Thoracic aorta (tissue), 2 donors: ENCODE data around the gene SLC35F3. TPM values are rescaled to one million over a fixed set of nuclear protein-coding genes. Genes with fewer than 3 reads are reported as not detected.
"Not testable (repeated sequence)": the region's sequence is repeated elsewhere in the genome, so short reads cannot be mapped to it uniquely, and the experiment has no call there.

Experiments
- ATAC-seq: fragments of 150-250 bp; one replicate; pipeline ENCODE4 v1.8.0; 2017; ENCODE audit warnings: low read depth; ENCODE audit not compliant: insufficient number of reproducible peaks, low FRiP score
- DNase-seq: peaks from one replicate; pipeline ENCODE4 v3.0.0-alpha.2; 2020; ENCODE audit warnings: low spot score
- H3K27ac ChIP-seq, 2 donors: fragments of 200-600 bp; sonication (generic); 1 replicate in 1 of 2; 2 replicates in 1 of 2; pipeline ENCODE4 v1.5.1; 2016; ENCODE audit warnings: mild to moderate bottlenecking in 2 of 2, moderate library complexity in 2 of 2
- H3K27me3 ChIP-seq: fragments of 200-600 bp; sonication (generic); replicated peaks from 2 replicates; pipeline ENCODE4 v1.6.0; 2016; ENCODE audit warnings: mild to moderate bottlenecking; ENCODE audit not compliant: insufficient read depth
- H3K36me3 ChIP-seq: fragments of 200-600 bp; sonication (generic); one replicate; pipeline ENCODE4 v1.5.1; 2016
- H3K4me1 ChIP-seq, 2 donors: fragments of 200-600 bp; sonication (generic); 1 replicate in 1 of 2; 2 replicates in 1 of 2; pipeline versions ENCODE4 v1.5.1 to v1.6.0; 2016; ENCODE audit warnings: low read depth in 2 of 2, mild to moderate bottlenecking in 1 of 2; ENCODE audit not compliant: control insufficient read depth in 1 of 2
- H3K4me3 ChIP-seq: fragments of 200-600 bp; sonication (generic); 2 replicates; pipeline ENCODE4 v1.5.1; 2016; ENCODE audit warnings: mild to moderate bottlenecking
- H3K9me3 ChIP-seq: fragments of 200-600 bp; sonication (generic); 2 replicates; pipeline ENCODE4 v1.5.1; 2016
- total RNA-seq, 2 donors: library from RNA; depleted of rRNA; stranded (reverse); fragments of >200 nt; gene quantifications; one replicate each; pipeline versions ENCODE4 v1.1.0 to v1.2.3, GENCODE V29; 2016
- TF ChIP-seq, protein P1 (sequence below): fragments of 200-600 bp; sonication (generic); IDR thresholded peaks from one replicate; pipeline ENCODE4 v1.5.1; 2019; ENCODE audit warnings: antibody characterized with exemption

SLC35F3 gene
- total RNA-seq, 2 donors from 2014 or later, result not detected

DNA sequence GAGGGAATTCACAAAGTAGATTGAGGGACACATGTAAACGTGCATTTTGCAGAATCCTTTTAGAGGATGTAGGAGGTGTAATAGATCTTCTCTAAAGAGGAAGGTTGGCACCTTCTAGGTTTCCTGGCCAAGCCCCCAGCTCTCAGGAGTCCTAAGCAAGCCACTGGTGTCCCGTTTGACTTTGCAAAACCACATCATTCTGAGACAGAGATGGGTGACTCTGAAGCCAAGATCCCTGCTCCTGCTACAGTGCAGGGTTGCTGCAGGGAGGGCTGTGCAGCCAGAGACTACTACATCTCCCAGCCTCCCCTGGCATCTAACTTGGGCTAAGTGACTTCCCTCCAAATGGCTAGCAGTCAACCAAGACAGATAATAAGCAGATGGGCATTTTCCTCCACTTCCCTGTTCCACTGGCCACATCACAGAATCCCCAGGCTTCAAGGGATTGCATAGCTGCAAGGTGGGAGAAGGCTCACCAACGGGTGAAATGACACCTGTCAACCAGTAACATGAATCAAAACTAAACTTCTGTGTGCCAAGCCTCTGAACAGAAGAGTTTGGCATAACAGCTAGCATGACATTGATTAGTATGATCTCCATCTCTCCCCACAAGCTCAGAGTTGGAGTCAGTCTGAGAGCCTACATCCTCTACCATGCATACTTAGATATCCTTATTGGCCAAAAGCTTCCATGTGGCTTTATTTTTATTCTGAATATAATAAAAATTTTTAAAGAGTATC lies 339.2 kb downstream of the SLC35F3 start:
- Histone ChIP-seq H3K4me1 (no peaks in the 10 kb centered on the region), H3K36me3 (no peaks in the 10 kb centered on the region), H3K27me3 (no peaks in the 10 kb centered on the region), H3K27ac (no peak overlapping the region), H3K9me3 (no peaks in the 10 kb centered on the region), H3K4me3 (no peak overlapping the region)
- TF ChIP-seq, protein P1, sequence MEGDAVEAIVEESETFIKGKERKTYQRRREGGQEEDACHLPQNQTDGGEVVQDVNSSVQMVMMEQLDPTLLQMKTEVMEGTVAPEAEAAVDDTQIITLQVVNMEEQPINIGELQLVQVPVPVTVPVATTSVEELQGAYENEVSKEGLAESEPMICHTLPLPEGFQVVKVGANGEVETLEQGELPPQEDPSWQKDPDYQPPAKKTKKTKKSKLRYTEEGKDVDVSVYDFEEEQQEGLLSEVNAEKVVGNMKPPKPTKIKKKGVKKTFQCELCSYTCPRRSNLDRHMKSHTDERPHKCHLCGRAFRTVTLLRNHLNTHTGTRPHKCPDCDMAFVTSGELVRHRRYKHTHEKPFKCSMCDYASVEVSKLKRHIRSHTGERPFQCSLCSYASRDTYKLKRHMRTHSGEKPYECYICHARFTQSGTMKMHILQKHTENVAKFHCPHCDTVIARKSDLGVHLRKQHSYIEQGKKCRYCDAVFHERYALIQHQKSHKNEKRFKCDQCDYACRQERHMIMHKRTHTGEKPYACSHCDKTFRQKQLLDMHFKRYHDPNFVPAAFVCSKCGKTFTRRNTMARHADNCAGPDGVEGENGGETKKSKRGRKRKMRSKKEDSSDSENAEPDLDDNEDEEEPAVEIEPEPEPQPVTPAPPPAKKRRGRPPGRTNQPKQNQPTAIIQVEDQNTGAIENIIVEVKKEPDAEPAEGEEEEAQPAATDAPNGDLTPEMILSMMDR, result no peak
- ATAC-seq, result no peak
- no peak for DNase-seq

DNA sequence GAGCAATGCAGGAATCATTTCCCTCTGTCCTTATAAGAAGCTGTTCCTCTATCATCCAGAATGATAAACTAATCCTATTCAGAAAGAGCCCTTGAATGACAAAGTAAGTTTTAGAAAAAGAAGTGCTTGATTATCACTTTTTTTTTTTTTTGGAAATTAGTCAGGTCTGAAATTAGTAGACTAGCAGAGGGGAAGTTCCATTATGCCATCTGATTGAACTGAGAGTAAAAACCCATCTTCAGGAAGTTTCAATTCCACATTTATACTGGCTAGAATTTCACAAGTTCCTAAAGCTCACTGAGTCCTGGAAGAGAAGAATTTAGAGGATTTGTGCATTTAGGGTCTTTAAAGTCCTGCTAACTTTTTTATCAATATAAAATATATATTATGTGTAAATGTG lies 340.0 kb downstream of the SLC35F3 start:
- no peaks in the 10 kb centered on the region for H3K9me3 ChIP-seq
- H3K27me3 ChIP-seq, result no peaks in the 10 kb centered on the region
- H3K27ac ChIP-seq, result no peak overlapping the region
- no peak for ATAC-seq
- no peaks in the 10 kb centered on the region for H3K4me1 ChIP-seq
- H3K36me3 ChIP-seq, result no peaks in the 10 kb centered on the region
- no peak for DNase-seq
- H3K4me3 ChIP-seq, result no peak overlapping the region
- TF ChIP-seq, protein P1, result no peak

- Histone ChIP-seq H3K36me3 (no peaks in the 10 kb centered on the region), H3K9me3 (no peaks in the 10 kb centered on the region), H3K27ac (no peak overlapping the region), H3K27me3 (no peaks in the 10 kb centered on the region), H3K4me3 (no peak overlapping the region), H3K4me1 (no peaks in the 10 kb centered on the region)
- ATAC-seq, result no peak
- TF ChIP-seq, protein P1, result no peak
- DNase-seq, result no peak
These were observed 342.2 kb downstream of the SLC35F3 start for GRCh38 chr1:234246638-234247116.

- not testable (repeated sequence) for H3K4me1 ChIP-seq, H3K4me3 ChIP-seq, H3K36me3 ChIP-seq, H3K27me3 ChIP-seq, H3K9me3 ChIP-seq, DNase-seq, H3K27ac ChIP-seq, ATAC-seq
These were observed 343.3 kb downstream of the SLC35F3 start for GRCh38 chr1:234247746-234248145.

DNA sequence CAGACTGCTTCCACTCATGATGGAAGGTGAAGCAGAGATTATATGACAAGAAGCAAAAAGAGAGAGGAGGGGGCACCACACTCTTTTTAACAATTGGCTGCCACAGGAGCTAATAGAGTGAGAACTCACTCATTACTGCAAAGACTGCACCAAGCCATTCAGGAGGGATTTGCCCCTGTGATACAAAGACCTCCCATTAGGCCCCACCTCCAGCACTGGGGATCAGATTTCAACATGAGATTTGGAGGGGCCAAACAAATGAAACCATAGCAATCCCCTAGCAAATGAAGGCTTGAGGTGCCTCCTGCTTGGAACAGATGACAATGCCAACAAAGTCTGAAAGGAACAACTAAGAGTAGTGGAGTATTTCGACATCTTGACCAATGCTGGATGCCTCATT lies 346.3 kb downstream of the SLC35F3 start:
- no peak for DNase-seq
- H3K27ac ChIP-seq, result no peak overlapping the region
- ATAC-seq, result no peak
- H3K27me3 ChIP-seq, result no peaks in the 10 kb centered on the region
- H3K4me3 ChIP-seq, result no peak overlapping the region
- no peaks in the 10 kb centered on the region for H3K9me3 ChIP-seq
- no peaks in the 10 kb centered on the region for H3K4me1 ChIP-seq
- no peaks in the 10 kb centered on the region for H3K36me3 ChIP-seq
- TF ChIP-seq, protein P1, result no peak

- DNase-seq (no peak), ATAC-seq (no peak)
- H3K27ac ChIP-seq, result no peak overlapping the region
- no peaks in the 10 kb centered on the region for H3K27me3 ChIP-seq
- H3K36me3 ChIP-seq, result no peaks in the 10 kb centered on the region
- no peaks in the 10 kb centered on the region for H3K9me3 ChIP-seq
- no peaks in the 10 kb centered on the region for H3K4me1 ChIP-seq
- H3K4me3 ChIP-seq, result no peak overlapping the region
- TF ChIP-seq, protein P1, result no peak
These were observed 349.3 kb downstream of the SLC35F3 start for GRCh38 chr1:234253732-234254131.
